OCI-M2 (cell line): Measurements from ENCODE around the gene AAGAB.

ENCODE experiments used
- DNase-seq: peaks from one replicate; lab custom pipeline; 2025; ENCODE audit not compliant: unreplicated experiment; lab: John Stamatoyannopoulos, UW

The AAGAB gene

DNA sequence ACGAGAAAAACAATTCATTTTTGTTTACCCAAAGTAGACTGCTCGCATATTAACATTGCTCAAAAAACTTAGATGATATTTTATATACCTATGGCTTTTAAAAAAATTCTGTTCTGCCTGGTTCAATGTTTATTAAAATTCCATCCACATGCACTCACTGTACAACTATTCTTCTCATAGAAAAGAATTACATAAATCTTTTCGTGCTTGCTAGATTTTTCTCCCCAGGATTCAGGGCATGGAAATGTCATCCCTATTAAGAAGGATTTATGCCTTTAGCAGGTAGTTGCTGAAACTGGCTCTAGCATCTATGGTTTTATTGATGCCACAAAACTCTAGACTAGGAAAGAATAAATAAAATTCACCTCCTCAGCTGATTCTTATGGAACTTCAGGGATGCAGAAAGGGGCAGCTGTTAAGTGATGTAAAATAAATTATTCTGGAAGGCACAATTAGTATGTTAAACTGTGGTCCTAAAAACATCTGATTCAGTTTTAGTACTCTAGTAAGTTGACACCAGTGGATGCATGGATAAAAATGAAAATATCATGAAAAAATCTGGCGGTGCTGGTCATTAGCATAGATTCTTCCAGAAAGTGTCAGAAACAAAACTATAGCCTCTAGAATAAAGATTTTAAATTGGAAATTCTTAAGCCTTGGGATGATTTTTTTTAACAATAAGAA lies 41.6 kb downstream of the AAGAB start:
- DNase-seq, result no peak

DNA sequence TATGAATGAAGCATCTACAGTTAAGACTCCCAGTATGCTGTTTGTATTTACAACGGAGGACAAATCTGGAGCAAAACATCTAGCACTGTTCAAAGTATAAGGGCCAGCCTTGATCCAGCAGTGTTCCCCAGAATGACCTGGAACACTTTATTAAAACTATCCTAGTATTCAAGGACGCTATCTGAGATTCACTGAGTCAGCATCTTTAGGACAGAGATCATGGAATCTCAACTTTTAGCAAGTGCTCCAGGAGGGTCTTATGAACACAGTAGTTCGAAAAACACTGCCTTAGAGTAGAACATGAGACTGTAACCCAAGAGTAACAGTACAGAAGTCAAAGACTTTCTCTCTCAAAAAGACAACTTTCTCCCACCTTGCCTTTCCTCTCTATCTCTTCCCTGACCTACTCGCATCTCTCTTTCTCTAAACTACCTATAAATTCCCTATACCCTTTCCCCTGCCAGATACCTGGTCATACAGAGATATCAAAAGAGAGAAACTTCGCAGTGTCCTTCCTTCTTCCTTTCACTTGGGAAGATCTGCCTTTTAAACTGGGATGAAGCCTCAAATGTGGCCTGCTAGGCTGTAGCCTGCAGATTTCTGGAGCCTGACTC lies 43.8 kb downstream of the AAGAB start:
- no peak for DNase-seq

DNA sequence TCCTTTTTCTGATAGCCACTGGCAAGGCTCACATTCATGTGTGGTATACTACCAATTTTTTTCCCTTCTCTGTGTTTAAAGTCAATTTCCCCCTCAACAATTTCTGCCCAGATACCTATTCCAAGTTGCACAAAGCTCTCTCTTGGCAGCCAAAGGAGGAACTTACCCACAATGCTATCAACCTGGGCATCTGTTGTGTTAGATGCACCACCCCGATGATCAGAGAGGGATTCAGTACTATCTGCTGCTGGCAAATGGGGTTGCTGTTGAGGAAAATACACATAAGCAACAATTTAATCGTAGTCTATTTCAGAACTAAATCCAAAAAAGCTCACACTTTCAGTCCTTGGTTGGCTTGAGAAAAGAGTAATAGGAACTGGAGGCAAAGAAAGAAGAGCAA lies 46.1 kb downstream of the AAGAB start:
- DNase-seq, result no peak

DNA sequence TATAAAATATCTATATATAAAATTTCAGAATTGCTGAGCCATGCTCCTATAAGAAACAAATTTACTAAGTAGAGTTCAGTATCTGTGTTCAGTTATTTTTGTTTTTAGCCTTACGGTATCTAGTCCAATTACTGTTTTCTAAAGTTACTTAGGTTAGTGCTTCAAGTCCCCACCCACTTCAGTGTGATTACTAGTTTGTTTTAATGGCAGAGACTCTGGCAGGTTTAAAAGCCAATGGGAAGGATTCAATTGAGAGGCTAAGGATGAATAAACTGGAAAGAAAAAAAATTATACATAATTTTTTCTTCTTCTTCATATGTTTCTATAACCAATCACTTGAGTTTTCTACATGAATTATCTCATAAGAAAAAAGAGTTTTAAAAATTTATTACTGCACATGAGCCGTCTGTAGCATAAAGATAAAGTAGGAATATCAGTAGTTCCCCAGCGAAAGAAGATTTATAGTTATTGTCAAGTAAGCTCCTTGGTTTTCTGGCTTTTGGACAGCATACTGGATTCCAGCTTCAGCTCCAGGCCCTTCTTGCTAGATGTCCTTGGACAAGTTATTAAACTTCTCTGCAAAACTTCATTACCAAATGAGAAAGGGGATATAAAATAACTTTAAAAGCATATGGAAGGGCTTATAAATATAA lies 46.8 kb downstream of the AAGAB start:
- no peak for DNase-seq

DNA sequence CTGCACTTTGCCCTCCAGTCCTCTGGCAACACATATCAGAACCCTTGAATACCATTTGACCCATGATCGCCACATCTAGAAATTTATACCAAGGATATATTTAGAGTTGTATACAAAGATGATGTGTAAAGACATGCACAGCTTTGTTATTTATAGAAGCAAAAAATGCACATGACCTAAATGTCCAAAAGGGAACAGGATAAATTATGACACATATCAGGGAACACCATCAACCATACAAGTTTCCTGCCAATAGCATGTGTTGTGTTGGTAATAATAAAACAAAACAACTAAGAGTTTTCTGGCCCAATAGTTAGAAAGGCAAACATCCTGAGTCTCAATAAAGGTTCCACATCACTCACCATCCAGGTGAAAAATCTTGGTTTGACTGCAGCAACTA lies 51.5 kb downstream of the AAGAB start:
- no peak for DNase-seq

DNA sequence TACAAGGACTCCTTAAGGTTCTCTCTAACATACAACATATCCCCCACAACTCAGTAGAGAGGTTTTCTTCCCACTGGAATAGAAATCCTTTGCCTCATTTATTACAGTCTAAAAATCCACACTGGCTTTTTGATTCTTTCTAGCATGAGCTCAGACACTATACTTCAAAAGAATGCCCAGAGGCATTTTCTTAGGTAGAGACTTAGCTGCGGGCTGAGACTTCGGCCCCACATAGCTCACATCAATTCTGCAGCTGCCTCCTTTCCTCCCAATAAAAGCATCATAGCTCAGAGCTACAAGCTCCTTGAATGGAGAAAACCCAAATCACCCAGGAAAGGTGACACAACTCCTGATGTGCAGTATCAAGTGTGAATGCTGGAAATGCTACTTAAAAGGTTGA lies 52.4 kb downstream of the AAGAB start:
- DNase-seq, result no peak

DNA sequence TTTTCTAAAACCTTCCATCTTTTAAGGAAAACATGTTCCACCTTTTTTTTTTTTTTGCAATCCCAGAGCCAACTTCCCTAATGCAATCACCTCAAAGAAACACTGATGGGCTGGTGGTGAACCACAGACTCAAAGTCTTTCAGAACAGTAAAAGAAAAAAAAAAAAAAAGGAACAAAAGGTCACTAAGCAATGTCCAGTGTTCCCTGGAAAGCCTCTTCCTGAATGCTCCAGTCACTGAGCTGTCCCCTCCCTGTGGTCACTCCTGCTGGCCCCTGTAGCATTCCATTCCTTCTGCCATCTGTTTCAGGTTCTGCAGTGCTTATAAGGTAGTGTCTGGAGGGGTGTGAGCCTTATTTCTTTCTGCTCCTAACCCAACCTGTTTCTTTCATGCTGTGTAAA lies 53.3 kb downstream of the AAGAB start:
- no peak for DNase-seq

DNA sequence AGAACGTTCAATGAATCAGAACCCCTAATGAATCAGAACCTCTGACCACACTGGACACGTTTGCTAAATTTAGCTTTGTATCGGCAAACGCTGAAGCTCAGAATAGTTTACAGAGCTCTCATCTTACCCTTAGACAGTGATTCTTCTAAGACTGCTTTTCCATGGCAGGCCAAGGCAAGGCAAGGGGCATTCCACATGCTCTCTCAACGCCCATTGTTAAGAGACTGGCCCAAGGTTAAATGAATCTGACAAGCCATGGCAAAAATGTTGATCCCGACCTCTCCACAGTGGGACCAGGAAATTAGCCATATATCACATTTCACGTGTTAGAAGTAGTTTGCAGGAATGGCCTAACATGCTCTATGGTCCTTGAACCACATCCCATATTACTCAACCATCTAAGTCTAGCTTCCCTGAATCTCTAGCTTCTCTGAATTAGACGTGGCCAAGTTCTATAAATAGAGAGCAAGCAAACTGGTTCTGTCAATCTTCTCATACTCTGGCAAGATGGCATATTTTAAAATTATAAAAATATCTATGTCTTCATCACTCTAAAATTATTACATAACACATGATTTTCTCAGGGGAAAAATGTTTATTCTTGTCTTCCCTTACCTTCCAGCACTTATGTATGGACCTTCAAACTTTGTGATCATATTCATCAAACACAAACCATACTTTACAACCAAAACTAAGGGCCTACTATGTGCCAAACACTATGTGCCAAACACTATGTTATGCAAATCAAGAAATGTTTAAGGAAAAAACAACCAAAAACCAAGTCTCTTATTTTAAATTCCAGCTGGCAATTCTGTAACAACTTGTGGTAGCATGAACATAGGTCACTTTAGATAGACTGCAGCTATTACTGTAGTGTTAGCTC lies 54.3 kb downstream of the AAGAB start:
- no peak for DNase-seq

DNA sequence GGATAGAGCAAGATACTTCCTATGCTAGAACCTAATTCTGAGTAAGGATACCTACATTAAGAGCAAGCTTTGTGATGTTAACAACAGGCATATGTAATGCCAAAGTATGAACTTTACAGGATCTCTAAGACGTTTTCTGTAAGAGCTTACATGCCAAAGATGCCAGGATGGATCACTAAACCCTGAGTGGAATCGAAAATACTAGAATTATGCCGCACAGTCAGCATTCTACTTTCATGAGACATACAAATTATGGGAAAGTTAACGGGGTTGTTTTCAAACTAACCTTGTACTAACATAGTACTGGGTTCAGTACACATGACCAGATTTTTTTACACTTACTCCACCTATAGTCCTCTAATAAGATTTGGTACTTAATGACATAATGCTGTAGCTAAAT lies 55.1 kb downstream of the AAGAB start:
- no peak for DNase-seq

DNA sequence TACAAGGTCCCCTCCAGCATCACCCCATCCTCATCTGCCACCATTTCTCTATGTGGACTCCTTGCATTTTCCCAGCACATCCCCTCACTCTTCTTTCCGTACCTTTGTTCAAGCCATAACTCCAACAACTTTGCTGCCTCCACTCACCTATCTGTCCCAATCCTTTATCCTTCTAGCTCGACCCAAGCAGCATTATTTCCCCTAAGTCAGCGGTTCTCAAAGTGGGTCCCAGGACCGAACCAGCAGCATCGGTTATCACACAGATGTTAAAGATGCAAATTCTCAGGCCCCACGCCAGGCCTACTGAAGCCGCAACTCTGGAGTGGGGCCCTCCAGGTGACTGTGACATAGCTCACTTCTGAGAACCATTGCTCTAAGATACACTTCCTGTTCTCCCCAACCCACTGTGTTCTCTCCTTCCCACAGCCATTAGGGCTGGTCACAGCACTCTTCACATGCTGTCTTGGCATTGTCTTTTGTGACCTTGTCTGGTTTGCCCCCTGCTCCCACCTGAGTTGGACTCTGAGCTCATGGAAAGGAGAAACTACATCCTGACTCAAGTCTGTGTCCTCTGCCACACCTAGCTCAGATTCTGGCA lies 56.2 kb downstream of the AAGAB start:
- DNase-seq, result no peak

DNA sequence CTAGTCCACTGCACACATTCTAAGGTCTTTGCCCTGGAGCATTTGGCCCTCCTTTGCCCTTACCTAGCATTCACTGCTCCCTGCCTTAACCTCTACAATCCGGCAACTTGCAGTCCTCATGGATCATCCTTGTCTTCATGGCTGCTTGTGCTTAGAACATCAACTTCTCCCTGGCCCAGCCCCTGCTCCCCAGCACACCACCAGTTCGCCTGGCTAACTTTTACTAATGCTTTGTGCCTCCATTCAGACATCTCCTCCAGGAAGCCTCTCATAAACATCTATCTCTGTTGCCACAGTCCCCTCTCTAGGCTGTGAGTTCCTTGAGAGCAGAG lies 57.1 kb downstream of the AAGAB start:
- DNase-seq, result no peak

DNA sequence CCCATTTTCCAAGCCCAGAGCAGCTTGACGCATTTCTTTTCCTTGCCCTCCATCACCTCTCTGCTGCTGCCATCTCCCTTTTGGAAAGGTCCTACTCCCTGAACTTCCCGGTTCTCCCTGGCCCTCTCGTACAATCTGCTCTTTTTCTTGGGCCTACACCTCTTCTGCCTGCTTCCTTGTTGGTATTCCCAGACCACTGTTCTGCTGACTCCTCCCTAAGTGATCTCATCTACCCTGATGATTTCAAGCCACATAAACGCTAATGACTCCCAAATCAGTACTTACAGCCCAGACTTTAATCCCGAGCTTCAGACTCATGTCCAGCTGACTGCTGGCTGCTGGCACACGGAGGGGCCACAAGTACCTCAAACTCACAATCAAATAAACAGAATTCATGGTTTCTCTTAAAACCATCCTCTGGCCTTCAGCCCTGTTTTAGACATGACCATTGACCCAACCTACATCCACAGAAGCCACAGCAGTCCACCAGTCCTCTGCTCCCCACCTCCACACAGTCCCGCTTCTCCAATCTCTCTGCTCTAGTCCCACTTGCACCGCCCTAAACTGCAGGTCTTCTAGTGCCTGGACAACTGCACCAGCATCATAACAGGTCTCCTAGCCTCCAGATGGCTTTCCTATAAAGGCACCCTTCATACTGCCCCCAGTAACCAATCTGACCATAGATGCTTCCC lies 57.6 kb downstream of the AAGAB start:
- DNase-seq, result no peak

DNA sequence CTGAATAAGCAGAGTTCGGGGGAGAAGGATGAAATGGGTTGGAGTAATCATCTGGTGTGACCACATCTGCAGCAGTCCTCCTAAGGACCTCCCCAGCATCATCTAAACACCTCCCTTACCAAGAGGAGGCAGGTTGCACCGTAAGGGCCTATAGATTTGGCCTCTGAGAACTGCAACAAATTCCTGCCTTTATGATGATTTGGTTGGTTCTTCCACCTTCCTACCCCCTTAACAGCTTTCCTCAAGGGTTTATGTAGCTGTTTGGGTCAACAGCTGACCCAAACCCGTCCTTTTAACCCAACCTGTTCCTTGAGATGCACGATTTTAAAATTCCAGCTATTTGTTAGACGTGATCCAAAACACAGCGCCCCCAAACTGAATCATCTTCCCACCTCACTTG lies 58.2 kb downstream of the AAGAB start:
- no peak for DNase-seq

DNA sequence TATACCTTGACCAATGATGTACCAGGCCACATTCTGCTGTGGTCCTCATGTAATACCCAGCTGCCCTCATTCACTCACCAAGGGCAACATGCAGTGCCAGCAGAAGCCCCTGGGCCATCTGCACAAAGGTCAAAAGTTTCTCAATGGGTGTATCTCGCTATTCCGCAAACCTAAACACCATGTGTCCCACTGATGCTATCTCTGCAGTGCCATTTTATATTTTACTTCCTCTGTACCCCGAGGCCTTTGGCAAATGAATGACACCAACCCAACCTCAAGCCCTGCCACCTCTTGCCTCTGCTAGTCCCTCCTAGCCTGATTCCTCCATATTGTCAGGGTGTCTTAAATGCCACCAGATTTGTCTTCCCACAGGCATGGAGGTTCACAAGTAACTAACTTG lies 59.2 kb downstream of the AAGAB start:
- DNase-seq, result no peak

DNA sequence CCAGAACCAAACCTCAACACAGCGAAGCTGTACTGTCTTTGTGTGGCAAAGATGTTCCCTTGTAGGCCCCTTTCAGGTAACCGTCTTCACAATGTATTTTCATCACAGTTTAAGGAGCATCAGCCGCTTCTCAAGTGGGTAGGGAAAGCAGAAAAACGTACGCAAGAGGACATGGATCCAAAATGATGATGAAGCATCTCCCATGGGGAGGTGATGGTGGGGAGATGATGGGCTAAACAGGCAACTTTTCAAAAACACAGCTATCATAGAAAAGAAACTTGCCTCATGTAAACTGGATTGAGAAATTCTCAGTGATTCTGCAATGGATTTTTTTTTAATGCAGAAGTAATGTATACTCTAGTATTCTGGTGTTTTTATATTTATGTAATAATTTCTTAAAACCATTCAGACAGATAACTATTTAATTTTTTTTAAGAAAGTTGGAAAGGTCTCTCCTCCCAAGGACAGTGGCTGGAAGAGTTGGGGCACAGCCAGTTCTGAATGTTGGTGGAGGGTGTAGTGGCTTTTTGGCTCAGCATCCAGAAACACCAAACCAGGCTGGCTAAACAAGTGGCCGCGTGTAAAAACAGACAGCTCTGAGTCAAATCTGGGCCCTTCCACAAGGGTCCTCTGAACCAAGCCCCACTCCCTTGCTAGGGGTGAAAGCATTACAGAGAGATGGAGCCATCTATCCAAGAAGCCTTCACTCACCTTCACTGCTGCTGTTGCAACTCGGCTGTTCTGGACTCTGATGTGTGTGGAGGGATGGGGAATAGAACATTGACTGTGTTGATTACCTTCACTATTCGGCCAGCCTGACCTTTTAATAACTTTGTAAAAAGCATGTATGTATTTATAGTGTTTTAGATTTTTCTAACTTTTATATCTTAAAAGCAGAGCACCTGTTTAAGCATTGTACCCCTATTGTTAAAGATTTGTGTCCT lies 60.0 kb downstream of the AAGAB start:
- no peak for DNase-seq

DNA sequence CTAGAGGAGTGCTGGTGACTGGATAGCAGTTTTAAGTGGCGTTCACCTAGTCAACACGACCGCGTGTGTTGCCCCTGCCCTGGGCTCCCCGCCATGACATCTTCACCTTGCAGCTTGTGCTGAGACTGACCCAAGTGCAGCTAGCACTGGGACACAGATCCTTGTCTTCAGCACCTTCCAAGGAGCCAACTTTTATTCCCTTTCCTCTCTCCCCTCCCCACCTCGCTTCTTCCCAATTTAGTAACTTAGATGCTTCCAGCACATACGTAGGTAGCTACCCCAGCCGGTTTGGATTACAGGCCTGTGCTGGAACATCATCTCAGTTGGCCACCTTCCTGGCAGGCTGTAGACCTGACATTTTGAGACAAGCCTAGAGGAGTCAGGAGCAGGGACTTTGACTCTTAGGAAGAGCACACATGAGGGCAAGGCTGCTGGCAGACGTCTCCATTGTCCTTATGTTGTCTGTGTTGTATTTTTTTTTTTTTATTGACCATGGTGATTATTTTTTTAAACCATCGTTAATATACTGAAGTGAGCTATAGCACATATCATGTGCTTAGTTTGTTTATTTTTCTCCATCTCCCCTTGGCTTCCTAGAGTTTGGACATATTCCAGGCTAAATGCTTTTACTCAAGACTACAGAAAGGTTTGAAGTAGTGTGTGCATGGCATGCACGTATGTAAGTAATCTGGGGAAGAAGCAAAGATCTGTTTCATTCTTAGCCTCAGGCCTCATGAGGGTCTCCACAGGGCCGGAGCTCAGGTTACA lies 61.1 kb downstream of the AAGAB start:
- DNase-seq, result no peak

DNA sequence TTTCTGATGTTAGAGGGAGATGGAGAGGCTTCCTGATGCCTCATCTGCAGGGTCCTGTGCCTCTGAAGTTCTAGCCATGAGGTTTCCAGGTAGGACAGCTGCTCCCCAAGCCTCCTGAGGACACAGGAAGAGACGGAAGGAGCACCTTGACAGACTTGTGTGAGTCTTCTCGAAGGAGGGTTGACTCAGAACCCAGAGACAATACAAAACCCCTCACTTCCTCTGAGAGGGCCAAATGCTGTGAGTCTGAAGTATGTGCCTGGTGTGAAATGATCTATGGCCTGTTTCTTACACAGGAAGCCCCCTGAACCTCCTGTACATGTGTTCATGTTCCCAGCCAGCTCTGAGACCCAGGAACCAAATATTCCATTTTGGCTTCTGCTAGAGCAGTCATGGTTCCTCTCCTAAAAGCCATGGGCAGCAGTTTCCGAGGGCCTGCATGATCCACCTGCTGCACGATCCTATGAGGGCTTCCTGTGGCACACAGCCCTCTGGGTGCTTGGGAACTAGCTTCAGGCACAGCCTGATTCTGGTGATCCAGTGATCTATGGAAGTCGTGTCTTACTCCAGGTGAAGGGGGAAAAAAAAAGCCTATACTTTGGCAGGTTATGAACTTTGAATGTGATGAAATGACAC lies 62.2 kb downstream of the AAGAB start:
- DNase-seq, result no peak

DNA sequence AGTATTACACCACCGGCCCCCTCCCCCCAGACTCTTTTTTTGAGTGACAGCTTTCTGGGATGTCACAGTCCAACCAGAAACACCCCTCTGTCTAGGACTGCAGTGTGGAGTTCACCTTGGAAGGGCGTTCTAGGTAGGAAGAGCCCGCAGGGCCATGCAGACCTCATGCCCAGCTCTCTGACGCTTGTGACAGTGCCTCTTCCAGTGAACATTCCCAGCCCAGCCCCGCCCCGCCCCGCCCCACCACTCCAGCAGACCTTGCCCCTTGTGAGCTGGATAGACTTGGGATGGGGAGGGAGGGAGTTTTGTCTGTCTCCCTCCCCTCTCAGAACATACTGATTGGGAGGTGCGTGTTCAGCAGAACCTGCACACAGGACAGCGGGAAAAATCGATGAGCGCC lies 63.6 kb downstream of the AAGAB start:
- no peak for DNase-seq

DNA sequence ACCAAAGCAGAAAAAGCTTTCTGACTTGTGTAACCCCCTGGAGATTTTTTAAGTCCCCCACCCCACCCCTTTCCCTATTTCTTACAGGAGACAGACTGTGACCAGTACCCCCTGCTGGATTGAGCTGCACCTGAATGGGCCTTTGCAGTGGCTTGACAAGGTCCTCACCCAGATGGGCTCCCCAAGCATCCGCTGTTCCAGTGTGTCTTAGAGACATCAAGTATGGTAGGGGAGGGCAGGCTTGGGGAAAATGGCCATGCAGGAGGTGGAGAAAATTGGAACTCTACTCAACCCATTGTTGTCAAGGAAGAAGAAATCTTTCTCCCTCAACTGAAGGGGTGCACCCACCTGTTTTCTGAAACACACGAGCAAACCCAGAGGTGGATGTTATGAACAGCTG lies 64.1 kb downstream of the AAGAB start:
- no peak for DNase-seq
